Activated CD8-positive, alpha-beta memory T cell treated with anti-CD3 and anti-CD28 coated beads for 48 hours (primary cell): Measurements from ENCODE around the gene ABCG2.

ENCODE experiments used
- DNase-seq, 3 experiments: peaks; one replicate each; pipeline ENCODE4 v3.0.0-alpha.2; 2020; ENCODE audit warnings: low read depth in 2 of 3, low spot score in 2 of 3

ABCG2 gene

DNA sequence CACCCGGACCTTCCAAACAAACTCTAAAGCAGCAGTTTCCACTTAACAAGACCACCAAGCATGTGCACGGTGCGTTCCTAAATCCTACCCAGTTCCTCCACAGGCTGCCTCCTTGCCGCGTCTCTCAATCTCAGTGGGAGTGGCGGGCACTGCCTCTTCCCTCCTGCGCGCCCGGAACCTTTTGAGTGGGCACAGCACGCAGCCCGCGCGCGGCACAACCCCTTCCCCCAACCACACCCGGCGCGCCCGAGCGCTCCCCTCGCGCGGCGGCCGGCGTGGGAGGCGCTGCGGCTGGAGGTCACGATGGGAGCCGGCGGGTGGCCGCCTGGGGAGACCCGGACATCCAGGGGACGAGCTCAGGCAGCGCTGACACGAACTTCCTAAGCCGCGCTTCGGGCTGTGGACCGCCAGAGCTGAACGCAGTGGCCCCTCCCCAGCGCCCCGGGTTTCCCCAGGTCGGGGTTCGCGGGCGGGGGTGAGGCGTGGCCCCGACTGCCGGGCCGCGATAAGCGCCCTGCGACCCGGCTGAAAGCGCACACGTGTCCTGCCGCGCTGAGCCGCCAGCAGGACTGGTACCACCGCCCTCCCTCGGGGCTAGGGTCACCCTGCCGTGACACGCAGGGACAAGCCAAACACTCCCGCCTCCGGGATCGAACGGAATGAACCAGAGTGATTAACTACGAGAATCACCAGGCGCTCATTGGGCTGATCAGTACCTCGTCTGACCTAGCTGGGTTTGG is at the start of gene ABCG2:
ABCG2 (minus strand) TSS at position 151 of the 740 bp plus-strand sequence. CDS start 18,644 bp downstream, outside the sequence.
- DNase-seq: peak; percentile 6 to 43 (median 40)

DNA sequence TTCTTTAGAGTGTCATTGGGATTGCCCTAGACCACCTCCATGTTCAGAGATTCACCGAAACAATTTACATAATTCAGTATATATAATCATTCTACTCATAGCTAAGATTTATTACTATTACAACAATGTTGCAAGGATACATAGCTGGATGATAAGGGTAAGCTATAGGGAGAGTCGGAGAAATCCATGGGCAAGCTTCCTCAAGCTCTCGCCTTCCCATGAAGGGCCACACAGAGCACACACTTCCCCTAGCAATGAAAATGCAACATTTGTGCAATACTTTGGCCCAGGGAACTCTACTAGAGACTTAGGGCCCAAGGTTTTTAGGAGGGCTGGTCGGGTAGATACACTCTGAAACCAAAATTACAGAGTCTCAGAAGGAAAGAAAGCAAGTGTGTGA is 49.7 kb upstream of the ABCG2 start:
- no peak for DNase-seq

DNA sequence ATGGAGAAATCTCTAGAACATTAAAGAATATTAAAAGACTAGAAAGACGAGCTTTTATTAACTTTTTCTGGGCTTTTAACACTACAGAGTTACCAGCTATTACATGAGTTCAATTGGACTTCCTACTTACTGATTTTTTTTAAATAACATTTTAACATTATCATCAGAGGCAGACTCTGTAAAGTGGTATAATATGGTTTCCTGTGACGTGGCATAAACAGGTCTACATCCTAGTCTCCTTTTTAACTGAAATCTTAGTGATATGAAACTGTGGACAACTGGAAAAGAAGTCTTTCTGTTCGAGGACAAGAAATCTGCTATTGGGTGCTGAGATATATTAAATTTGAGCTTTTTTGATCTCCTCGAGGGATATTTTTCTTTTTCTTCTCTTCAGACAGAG is 48.7 kb upstream of the ABCG2 start:
- DNase-seq: no peak

DNA sequence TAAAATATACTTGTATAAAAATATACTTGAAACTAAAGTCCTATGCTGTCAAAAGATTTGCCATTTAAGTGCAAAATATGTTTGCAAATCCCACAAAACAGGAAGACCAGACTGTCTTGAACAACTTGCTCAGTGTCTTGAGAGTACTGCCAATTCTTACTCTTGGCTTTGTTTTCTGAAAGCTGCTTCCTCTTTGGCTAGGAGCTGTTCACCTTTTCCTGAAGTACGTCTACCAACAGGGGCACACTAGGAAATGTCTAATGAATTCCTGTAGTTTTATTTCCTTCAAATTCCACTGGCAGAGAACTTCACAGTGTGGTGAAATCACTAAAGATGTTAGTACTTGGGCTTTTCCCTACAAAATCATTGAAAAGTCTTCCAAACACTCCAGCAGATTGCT is 46.4 kb upstream of the ABCG2 start:
- no peak for DNase-seq

DNA sequence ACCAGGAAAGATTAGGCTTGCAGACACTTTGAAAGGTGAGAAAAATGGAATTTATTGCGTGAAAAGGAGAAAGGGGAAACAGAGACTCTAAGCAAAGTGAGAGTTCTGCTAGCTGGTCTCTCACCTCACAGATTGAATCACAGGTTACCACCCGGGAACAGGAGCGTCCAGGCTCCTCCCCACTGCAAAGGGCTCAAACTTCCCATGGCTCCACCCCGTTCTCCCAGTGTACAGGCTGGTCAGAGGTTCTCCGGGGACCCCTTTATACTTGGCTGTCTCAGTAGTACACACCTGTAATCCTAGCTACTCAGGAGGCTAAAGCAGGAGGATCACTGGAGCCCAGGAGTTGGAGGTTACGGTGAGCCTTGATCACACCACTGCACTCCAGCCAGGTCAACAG is 44.0 kb upstream of the ABCG2 start:
- no peak for DNase-seq

DNA sequence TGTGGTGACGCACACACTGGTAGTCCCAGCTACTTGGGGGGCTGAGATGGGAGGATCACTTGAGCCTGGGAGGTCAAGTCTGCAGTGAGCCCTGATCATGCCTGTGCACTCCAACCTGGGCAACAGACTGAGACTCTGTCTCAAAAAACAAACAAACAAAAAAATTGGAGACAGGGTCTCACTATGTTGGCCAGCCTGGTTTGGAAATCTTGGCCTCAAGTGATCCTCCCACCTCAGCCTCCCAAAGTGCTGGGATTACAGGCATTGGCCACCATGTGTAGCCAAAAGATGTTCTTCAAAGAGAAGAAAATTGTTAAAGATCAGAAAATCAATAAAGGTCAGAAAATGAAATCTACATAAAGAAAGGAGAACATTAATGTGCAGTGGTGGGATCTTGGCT is 41.7 kb upstream of the ABCG2 start:
- DNase-seq: no peak

DNA sequence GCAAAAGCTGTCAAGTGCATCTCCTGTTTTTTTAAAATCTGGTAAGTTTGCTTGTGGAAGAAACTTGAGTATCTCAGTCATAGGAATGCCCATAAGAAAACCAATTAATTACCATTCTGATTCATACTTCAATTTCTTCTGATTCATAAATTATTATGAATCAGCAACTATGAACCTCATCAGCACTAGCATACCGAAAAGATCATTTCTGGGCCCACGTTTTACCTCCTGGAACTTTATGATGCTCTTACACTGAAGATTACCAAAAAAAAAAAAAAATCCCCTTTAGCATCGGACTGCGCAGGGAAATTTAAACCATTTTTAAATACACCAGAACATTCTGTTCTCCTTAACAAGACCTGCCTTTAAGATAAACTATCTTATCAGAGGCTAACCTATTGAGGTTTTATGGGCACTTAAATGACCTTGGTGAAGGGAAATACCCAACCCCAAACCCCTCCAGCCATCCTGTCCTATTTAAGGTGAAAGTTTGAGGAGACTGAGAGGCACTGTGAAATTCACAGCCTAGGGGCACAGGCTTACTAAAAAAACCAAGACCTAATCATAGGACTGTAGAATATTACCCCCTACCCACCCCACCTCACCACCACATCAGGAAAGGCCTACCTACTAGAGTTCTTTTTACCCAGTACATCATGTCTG is 38.2 kb upstream of the ABCG2 start:
- DNase-seq: no peak

DNA sequence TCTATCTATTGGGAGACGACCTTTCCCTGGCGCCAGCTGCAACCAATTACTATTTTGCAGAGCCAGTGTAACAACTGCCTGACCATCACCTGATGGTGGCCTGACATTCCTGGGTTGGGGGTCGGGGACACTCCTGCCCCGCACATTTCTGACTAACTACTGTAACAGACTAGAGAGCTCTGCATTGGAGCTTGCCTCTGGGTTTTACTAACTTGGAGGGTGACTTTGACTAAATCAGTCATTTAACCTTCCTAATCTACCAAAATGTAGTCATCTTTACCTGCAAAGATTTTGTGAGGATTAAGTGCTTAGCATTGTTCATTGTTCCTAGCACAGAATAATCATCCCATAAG is 37.5 kb upstream of the ABCG2 start:
- no peak for DNase-seq

DNA sequence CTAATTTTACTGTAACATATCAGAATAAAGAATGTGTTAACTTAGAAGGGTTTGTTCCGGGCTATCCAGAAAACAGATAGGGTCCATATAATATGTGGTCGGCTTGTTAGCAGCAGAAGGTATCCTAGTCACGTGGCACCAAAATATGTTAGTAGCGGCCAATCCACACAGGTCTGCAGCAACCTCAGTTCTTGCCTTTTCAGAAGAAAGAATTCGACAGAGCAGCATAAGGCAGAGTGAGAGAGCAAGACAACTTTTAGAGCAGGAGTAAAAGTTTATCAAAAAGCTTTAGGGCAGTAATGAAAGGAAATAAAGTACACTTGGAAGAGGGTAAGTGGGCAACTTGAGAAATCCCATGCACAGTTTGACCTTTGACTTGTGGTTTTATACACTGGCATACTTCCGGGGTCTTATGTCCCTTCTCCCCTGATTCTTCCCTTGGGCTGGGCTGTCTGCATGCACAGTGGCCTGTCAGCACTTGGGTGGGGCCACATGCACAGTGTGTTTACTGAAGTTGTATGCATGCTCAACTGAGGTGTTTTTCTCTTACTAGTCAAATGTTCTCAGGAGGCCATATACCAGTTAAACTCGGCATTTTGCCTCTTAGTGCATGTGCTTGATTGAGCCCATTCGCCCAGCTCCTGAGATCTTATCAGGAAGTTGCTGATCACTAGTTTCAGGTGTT is 37.0 kb upstream of the ABCG2 start:
- no peak for DNase-seq

DNA sequence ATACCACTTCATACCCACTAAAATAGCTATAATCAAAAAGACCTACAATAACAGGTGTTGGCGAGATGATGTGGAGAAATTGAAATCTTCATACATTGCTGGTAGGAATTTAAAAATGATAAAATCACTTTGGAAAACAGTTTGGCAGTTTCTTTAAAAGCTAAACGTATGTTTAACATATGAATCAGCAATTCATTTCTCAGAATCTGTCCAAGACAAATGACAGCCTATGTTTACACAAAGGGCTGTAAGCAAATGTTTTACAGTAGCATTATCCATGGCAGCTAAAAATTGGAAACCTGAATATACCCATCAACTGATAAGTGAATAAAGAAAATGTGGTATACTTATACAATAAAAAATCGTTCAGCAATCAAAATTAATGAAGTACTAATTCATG is 33.0 kb upstream of the ABCG2 start:
- no peak for DNase-seq

DNA sequence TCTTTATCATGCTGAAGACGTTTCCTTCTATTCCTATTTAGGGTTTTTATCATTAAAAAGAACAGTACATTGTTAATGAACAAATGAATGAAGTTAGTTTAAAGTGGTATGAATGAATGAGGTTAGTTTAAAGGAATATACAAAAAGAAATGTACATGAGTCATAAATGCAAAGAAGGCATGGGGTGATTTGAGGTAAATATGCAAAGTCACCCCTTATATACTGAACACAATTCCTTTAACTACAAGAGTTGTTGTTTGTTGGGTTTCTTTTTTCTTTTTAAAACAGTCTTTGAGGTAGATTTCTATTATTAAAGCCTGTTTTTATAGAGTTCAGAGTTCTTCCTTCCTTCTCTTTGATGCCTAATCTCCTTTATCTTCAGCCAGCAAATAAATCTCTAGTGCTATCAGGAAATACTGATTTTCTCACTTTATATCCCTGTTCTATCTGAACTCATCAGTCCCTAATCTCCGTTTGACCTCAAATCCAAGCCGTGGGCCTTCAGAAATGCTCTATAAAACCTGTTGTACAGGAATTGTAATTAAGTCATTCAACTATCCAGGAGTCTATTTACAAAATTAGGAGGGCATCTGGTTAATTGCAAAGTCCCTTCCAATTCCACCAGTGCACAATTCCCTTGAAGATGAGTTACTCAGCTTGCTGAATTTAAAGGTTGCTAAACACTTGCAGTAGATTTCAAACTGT is 31.6 kb upstream of the ABCG2 start:
- no peak for DNase-seq

DNA sequence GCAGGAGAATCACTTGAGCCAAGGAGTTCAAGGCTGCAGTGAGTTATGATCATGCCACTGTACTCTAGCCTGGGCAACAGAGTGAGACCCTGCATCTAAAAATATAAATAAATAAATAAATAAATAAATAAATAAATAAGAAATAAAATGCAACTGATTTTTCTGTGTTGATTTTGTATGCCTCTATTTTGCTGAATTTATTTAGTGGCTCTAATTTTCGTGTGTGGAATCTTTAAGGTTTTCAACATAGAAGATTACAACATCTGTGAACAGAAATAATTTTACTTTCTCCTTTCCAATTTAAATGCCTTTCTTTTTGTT is 30.9 kb upstream of the ABCG2 start:
- no peak for DNase-seq

DNA sequence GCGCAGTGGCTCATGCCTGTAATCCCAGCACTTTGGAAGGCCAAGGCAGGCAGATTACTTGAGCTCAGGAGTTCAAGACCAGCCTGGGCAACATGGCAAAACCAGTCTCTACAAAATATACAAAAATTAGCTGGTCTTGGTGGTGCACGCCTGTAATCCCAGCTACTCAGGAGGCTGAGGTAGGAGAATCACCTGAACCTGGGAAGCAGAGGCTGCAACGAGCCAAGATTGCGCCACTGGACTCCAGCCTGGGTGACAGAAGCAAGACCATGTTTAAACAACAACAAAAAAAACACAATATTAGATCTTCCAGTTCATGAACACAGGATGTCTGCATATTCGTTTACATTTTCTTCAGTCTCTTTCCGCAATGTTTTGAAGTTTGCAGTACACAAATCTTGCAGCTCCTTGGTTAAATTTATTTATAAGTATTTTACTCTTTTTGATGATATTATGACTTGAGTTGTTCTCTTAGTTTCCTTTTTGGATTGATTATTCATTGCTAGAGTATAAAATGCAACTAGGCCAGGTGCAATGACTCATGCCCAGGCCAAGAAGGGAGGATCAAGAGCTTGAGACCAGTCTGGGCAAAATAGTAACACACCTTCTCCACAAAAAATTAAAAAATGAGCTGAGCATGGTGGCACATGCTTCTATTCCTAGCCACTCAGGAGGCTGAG is 30.4 kb upstream of the ABCG2 start:
- DNase-seq: no peak

DNA sequence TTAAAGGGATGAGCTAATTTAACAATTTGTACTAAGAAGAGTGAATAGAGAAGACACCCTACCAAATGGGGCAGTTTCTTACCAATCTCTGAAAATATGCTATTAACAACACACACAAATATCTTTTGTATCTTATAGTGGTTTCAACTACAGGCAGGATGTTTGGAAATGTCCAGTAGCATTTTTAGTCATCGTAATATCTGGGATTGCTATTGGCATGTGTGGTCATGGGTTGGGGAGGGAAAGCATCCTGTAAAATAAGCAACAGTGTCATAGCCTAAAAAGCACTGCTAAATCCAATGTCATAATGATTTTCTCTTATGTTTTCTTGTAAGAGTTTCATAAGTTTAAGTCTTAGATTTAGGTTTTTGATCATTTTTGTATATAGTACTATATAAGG is 29.3 kb upstream of the ABCG2 start:
- no peak for DNase-seq

DNA sequence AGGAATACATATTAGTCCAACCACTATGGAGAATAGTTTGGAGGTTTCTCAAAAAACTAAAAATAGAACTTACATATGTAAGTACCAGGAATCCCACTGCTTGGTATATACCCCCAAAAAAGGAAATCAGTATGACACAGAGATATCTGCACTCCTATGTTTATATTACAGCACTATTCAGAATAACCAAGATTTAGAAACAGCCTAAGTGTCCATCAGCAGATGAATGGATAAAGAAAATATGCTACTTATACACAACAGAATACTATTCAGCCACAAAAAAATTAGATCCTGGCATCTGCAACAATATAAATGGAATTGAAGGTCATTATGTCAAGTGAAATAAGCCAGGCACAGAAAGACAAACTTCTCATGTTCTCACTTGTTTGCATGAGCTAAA is 27.5 kb upstream of the ABCG2 start:
- DNase-seq: no peak

DNA sequence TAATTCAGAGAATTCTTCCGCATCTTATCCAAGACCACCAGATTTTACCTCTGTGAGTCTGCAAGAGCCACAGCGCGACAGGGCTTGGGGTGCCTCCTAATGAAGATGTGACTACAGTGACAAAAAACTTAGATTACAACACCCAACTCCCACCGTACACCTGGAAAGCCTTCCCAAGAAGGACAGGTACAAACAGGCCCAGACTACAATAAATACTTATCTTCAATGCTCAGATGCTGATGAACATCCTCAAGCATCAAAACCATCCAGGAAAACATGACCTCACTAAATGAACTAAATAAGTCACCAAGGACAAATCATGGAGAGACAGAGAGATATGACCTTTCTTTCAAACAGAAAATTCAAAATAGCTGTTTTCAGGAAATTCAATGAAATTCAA is 20.8 kb upstream of the ABCG2 start:
- no peak for DNase-seq

DNA sequence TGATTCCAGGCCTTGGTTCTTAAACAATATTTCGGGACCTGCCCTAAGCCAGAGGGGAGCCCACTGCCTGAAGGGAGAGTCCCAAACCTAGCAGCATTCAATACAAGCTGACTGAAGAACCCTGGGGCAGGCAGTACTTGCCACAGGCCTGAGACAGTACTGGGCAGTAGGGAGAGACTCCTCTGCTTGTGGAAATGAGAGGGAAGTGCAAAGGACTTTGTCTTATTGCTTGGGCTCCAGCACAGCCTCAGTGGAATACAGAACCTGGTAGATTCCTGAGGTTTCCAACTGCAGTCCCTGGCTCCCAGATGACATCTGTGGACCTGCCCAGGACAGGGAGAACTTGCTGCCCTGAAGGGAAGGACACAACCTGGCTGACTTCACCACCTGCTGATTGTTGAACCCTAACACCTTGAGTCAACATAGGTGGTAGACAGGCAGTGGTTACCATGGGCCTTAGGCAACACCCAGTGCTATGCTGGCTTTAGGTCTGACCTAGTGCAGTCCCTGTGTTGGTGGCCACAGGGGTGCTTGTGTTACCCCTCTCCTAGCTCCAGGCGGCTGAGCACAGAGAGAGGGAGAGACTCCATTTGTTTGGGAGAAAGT is 20.3 kb upstream of the ABCG2 start:
- DNase-seq: no peak

DNA sequence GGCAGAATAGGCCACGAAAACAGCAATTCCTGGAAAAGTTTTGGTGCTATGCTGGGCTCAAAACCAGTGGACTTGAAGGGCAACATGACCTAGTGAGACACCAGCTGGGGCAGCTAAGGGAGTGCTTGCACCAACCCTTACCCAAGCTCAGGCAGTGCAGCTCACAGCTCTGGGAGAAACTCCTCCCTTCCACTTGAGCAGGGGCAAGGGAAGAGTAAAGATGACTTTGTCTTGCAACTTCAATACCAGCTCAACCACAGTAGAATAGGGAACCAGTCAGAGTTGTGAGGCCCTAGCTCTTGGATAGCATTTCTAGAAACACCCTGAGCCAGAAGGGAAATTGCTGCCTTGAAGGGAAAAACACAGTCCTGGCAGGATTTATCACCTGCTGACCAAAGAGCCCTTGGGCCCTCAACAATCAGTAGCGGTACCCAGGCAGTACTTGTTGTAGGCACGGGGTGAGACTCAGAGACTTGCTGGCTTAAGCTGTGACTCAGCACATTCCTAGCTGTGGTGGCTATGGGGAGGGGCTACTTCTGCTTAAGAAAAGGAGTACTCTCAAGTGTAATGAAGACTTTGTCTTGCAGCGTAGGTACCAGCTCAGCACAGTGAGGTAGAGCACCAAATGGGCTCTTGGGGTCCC is 19.7 kb upstream of the ABCG2 start:
- DNase-seq: no peak

DNA sequence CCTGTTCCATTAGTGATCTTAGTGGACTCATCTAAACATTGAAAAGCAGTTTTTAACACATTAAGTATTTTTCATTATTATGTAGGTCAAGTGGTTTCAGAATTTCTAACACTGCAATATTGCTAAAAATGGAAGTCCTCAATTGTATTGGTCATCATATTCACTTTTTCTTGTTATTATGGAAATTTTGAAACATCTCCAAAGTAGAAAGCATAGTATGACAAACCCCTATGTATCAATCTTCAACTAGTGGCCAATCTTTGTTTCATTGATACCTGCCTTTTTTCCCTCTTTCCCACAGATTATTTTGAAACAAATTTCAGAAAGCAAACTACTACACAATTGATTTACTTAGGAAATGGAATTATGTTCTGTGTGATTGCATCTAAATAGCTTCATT is 14.5 kb upstream of the ABCG2 start:
- DNase-seq: no peak

DNA sequence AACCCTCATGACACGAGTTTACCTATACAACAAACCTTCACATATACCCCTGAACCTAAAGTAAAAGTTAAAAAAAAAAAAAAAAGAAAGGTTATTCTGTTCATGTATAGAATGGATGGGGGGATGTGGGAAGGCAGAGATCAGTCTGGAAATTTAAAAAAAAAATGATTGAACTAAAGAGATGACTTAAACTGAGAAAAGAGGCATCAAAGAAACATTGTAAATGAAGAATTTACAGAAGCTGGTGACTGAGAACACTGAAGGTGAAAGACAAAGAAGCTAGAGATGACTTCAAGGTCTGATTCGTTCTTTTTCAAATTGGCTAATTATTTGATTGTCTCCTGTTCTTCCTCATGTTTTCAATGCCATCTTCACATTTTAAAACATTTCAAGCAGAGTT is 12.8 kb upstream of the ABCG2 start:
- no peak for DNase-seq

DNA sequence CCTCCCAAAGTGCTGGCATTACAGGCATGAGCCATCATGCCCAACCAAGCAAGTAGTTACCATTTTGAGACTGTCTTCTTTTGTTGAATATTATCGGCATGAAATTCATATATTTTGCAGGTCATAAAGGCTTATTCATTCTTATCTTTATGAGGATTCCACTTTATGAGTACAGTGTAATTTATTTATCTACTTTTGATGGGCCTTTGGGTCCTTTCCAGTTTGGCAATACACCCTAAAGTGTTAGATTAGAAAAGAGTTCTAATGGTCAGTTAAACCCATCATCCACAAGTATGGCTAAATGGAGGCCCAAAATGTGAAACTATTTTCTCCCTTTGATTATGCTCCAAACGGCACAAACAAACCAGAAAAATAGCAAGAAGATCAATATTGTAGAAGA is 10.9 kb upstream of the ABCG2 start:
- no peak for DNase-seq
